Fibroblast of peridontal ligament (primary cell): ENCODE data around the gene RASSF7.

Experiments used
- DNase-seq: peaks from one replicate; pipeline ENCODE4 v3.0.0-alpha.2; 2010; ENCODE audit errors: extremely low read depth

The RASSF7 gene

DNA sequence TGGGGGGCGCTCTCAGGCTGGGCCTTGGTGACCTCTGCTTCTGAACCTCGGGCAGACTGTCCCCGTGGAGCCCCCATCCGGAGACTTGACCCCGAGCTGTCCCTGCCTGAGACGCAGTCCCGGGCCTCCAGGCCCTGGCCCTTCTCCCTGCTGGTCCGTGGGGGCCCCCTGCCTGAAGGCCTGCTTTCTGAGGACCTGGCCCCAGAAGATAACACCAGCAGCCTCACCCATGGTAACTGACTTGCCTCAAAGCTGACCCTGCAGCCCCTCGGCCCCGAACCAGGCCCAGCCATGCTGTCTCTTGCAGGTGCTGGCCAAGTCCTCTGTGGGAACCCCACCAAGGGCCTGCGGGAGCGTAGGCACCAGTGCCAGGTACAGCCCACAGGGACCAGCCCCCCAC, 9.2 kb upstream of the RASSF7 start:
- DNase-seq: no peak

DNA sequence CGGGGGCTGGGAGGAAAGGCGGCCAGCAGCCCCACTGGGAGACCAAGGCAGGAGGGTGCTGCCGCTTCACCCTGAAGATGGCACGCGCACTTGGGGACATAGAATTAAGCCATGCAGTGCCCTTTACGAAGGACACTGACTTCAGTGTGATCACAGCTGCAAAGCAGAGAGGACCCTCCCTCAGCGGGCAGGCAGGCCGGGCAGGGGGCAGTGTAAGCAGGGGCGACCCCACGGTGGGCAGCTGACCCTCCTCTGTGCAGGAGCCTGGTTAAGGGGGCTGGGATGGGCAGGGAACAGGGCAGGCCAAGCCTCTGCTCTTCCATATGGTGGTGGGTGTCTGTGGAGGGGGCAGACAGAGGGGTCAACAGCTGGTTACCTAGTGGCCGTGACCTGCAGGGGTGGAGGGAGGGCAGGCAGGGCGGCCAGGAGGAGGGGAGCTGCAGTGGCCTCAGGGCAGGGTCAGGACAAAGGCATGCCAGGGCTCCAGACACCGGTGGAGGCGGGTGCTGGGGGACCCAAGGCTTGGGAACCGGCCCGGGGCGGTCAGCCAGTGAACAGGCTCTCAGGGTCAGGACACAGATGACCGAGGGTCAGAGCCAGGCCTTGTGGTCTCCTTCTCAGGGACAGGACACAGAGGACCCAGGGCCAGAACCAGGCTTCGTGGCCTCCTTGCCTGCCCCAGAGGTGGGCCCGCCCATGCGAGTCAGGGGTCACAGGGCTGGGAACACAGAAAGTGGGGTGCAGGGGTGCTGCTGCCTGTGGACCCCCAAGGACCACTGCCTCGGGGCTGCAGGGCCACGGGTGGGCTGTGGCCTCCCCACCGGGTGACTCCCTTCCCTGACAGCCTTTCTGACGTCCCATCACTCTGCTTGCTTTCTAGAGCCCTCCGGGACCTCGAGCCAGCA, 7.4 kb upstream of the RASSF7 start:
- no peak for DNase-seq

GRCh38 chr11:553988-554340, 6.8 kb upstream of the RASSF7 start:
- no peak for DNase-seq

- no peak for DNase-seq
These were observed 6.1 kb upstream of the RASSF7 start for GRCh38 chr11:554428-555226.

DNA sequence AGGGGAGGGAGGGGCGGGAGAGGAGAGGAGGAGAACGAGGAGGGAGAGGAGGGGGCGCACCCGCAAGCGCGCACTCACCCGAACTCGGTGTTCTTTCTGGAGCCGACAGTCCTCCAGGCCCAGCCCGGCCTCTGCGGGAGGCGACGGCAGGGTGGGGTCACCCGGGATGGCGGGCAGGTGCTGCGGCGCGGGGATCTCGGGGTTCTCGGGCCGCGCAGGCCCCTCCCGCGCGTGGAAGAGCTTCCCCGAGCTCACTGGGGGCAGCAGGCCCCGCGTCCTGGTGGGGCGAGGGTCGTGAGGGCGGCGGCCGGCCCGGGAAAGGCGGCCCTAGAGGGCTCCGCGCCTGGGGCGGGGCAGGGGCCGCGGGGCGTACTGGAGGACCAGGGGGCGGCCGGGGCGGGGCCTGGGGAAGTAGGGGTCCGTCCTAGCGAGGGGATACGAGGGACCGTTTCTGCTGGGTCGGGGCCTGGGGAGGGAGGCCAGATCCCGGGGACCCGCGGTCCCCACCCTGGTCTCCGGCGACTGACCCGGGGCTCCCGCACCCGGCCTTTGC, 5.5 kb upstream of the RASSF7 start:
- no peak for DNase-seq

- no peak for DNase-seq
These were observed 4.7 kb upstream of the RASSF7 start for GRCh38 chr11:555780-556661.

- DNase-seq: no peak
These were observed 4.0 kb upstream of the RASSF7 start for GRCh38 chr11:556662-557256.

- DNase-seq: no peak
These were observed 3.2 kb upstream of the RASSF7 start for GRCh38 chr11:557328-558132.

DNA sequence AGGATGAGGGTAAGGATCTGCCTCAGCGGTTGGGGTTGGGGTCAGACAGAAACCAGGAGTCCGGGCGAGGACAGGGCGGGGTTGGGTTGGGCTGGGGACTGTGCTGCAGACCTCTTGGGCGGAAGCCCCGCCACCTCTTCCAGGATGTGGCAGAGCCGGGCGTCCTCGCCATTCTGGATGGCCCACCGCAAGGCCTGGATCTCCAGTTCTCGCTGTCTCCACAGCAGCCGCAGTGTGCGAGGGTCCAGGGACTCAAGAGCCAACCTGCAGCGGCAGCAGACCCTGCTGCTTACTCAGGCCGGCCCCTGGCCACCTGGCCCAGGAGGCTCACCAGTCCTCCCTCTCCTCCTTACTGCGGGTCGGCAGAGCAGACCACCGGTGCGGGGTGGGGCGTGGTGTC, 2.3 kb upstream of the RASSF7 start:
- no peak for DNase-seq

DNA sequence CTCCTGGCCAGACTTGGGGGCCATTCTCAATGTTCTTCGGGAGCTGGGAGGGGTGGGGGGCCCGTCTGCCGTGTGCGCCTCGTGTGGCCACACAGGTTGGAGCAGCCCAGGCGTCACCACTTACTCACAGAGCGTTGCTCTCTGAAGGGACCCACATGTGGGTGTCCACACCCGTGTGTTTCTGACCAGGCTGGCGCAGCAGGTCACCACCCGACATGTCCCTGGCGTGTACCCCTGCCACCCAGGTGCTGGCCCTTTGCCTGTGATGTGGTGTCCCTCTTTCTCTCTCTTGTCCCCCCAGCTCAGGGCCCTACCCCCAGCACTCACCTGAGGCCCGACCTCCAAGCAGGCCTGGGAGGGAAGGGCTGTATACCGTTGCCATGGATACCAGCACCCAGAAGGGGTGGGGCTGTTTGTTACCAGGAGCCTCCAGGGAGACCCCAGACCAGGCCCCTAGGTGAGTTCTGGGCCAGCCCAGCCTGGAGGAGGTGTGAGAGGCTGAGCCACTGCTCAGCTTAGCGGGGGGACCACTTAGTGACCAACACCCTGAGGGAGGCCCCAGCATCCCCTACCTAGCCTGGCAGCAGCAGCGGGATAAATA, 1.6 kb upstream of the RASSF7 start:
- no peak for DNase-seq

GRCh38 chr11:559712-560304, 962 bp upstream of the RASSF7 start:
- no peak for DNase-seq

GRCh38 chr11:561148-562003, 606 bp downstream of the RASSF7 start:
- no peak for DNase-seq

- no peak for DNase-seq
These were observed 1.4 kb downstream of the RASSF7 start for GRCh38 chr11:562046-562645.

DNA sequence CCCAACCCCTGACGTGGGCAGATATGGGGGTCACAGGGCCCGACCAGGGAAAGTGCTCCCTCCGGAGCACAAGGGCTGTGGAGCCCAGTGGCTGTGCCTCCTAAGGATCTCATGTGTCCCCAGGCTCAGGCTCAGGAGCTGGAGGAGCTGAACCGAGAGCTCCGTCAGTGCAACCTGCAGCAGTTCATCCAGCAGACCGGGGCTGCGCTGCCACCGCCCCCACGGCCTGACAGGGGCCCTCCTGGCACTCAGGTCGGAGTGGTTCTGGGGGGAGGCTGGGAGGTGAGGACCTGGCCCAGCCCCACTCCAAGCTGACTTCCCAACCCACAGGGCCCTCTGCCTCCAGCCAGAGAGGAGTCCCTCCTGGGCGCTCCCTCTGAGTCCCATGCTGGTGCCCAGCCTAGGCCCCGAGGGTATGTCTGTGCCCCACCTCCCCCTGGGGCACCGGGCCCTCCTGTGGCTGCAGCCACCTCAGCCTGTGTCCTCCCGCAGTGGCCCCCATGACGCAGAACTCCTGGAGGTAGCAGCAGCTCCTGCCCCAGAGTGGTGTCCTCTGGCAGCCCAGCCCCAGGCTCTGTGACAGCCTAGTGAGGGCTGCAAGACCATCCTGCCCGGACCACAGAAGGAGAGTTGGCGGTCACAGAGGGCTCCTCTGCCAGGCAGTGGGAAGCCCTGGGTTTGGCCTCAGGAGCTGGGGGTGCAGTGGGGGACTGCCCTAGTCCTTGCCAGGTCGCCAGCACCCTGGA, 2.5 kb downstream of the RASSF7 start:
- DNase-seq: no peak

GRCh38 chr11:563812-564578, 3.2 kb downstream of the RASSF7 start:
- no peak for DNase-seq

- DNase-seq: no peak
These were observed 5.2 kb downstream of the RASSF7 start for GRCh38 chr11:565921-566509.
